Mesothelial cell of epicardium (in vitro differentiated cells): ENCODE results near the gene IQGAP2. TPM values are rescaled to one million over a fixed set of nuclear protein-coding genes. Genes with fewer than 3 reads are reported as not detected.
A peak's percentile ranks its signal among the peaks of the same experiment; 100 is the strongest.

ENCODE experiments used
- DNase-seq, 2 experiments: peaks; one replicate each; pipeline ENCODE4 v3.0.0; 2021; ENCODE audit warnings: low spot score in 2 of 2; ENCODE audit not compliant: unreplicated experiment in 2 of 2
- H3K27ac Mint-ChIP-seq: 2 replicates; pipeline ENCODE4 v1.8.0; 2021; ENCODE audit warnings: mixed read lengths
- H3K27me3 Mint-ChIP-seq: 2 replicates; pipeline ENCODE4 v1.8.0; 2021; ENCODE audit warnings: low read depth, mixed read lengths
- H3K36me3 Mint-ChIP-seq: 2 replicates; pipeline ENCODE4 v1.8.0; 2021; ENCODE audit warnings: mixed read lengths
- H3K4me1 Mint-ChIP-seq: 2 replicates; pipeline ENCODE4 v1.8.0; 2021; ENCODE audit warnings: mixed read lengths
- H3K4me3 Mint-ChIP-seq: 2 replicates; pipeline ENCODE4 v1.8.0; 2021; ENCODE audit warnings: mild to moderate bottlenecking, moderate library complexity, mixed read lengths
- H3K9me3 Mint-ChIP-seq: 2 replicates; pipeline ENCODE4 v1.8.0; 2021; ENCODE audit warnings: mixed read lengths
- CTCF ChIP-seq: fragments of 200-600 bp; sonication (generic); IDR thresholded peaks from one replicate; pipeline ENCODE4 v1.5.0; 2021; ENCODE audit warnings: antibody characterized with exemption; ENCODE audit not compliant: unreplicated experiment
- total RNA-seq: library from RNA; stranded (reverse); gene quantifications from 3 replicates; pipeline ENCODE4 v1.2.1, GENCODE V29; 2021

The IQGAP2 gene
- total RNA-seq, 1 donor from 2014 or later: 13.9 TPM

- Mint-ChIP-seq H3K4me3 (no peak overlapping the region), H3K27ac (no peak overlapping the region), H3K4me1 (no peaks in the 10 kb centered on the region), H3K9me3 (no peaks in the 10 kb centered on the region), H3K36me3 (peaks cover 4% of the 10 kb centered on the region), H3K27me3 (no peaks in the 10 kb centered on the region)
- DNase-seq: no peak
- TF ChIP-seq CTCF: no peak
Observed at GRCh38 chr5:76704131-76704663, 301.1 kb downstream of the IQGAP2 start.

DNA sequence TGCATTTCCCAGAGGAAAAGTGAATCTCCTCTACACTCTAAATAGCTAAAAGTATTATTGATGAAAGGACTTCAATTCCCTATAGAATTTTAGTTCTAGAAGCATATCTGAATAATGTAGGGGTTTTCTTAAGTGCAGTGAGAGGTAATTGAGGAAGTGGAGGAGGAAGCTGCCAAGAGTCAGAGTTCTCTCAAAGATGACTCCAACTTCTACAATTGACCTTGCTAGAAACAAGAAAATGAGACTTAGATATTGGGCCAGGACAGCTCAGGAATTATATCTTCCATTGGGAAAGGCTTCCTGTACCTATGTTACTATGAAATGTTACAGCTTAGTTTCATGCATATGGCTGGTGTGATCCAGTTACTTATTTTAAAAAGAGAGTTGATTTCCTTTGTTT is 302.5 kb downstream of the IQGAP2 start:
- Mint-ChIP-seq H3K27ac (no peak overlapping the region), H3K9me3 (no peaks in the 10 kb centered on the region), H3K27me3 (no peaks in the 10 kb centered on the region), H3K36me3 (peaks cover 4% of the 10 kb centered on the region), H3K4me3 (no peak overlapping the region), H3K4me1 (no peaks in the 10 kb centered on the region)
- DNase-seq: no peak
- TF ChIP-seq CTCF: no peak

DNA sequence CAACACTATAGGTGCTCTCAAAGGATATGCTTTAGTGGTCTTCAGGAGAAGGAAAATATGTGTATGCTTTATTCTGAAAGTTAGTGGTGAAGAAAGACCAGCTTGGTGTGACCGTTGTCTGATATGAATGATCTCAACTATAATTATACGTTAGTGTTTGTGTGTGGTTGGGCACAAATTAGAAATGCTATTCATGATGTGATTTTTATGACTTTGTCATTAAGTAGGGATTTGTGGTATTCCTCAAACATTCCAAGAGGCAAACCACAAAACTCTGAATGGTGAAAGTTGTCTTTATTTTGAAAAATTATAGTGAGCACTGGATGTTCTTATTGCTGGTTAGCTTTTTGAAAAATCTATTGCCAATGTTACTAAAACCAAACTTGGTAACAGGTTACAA is 306.7 kb downstream of the IQGAP2 start:
- H3K27ac Mint-ChIP-seq: no peak overlapping the region

GRCh38 chr5:76710991-76711390 is 307.9 kb downstream of the IQGAP2 start:
- no peak for TF ChIP-seq CTCF
- no peak overlapping the region for H3K4me3 Mint-ChIP-seq
- H3K9me3 Mint-ChIP-seq: no peaks in the 10 kb centered on the region
- no peak overlapping the region for H3K27ac Mint-ChIP-seq
- H3K27me3 Mint-ChIP-seq: peaks cover 25% of the 10 kb centered on the region
- H3K36me3 Mint-ChIP-seq: no peaks in the 10 kb centered on the region
- H3K4me1 Mint-ChIP-seq: peaks cover 3% of the 10 kb centered on the region
- no peak for DNase-seq

More for the DNA sequence above, 306.7 kb downstream of the IQGAP2 start:
- no peak for DNase-seq
- H3K36me3 Mint-ChIP-seq: no peaks in the 10 kb centered on the region
- TF ChIP-seq CTCF: no peak
- no peaks in the 10 kb centered on the region for H3K4me1 Mint-ChIP-seq
- peaks cover 16% of the 10 kb centered on the region for H3K27me3 Mint-ChIP-seq
- H3K4me3 Mint-ChIP-seq: no peak overlapping the region
- H3K9me3 Mint-ChIP-seq: no peaks in the 10 kb centered on the region

DNA sequence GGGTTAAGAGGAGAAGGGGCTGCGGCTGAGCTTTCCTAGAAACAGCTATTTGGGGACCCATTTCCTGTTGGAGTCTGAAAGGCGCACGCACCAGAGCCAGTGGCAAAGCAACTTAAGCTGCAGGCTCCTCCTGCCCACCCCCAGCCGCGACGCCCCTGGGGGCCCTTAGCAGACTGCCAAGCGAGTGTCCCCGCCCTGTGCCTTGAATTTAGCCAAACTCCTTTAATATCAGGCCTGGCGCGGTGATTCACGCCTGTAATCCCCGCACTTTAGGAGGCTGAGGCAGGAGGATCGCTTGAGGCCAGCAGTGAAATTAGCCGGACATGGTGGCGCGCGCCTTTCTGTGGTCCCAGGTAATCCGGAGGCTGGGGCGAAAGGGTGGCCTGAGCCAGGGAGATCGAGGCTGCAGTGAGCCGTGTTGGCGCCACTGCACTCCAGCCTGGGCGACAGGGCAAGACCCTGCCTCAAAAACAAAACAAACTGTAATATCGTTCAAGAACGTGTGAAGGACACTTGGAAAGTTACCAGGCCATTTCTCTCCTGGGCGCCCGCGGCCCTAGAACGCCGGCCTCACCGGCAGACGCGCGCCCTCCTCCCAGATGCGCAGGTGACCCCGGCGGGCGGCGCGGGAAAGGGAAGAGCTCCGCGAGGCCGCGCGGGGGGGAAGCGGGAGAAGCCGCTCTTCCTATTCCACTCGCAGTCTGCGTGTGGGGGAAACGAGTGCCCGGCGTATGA is 311.8 kb downstream of the IQGAP2 start:
- peaks cover 18% of the 10 kb centered on the region for H3K4me1 Mint-ChIP-seq
- H3K9me3 Mint-ChIP-seq: no peaks in the 10 kb centered on the region
- no peak for TF ChIP-seq CTCF
- H3K27me3 Mint-ChIP-seq: peaks cover 25% of the 10 kb centered on the region
- H3K36me3 Mint-ChIP-seq: no peaks in the 10 kb centered on the region
- H3K27ac Mint-ChIP-seq: no peak overlapping the region
- DNase-seq: peak in 1 of 2 experiments; percentile 44
- H3K4me3 Mint-ChIP-seq: peak overlapping the region; percentile 85

DNA sequence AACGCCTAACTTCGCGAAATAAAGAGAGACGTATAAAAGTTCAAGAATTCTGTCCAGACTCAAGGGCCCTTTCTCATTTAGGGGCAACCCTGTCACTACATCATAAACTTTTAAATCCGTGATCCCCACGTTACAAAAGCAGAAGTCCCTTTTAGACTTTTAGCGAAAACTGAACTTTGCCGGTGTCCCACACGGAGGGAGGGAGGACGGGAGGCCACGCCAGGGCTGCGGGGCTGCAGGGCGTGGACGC is 312.3 kb downstream of the IQGAP2 start:
- H3K27ac Mint-ChIP-seq: no peak overlapping the region
- no peak for TF ChIP-seq CTCF

More for the DNA sequence above, 312.3 kb downstream of the IQGAP2 start:
- Mint-ChIP-seq H3K9me3 (no peaks in the 10 kb centered on the region), H3K36me3 (no peaks in the 10 kb centered on the region), H3K4me1 (peaks cover 18% of the 10 kb centered on the region), H3K27me3 (peaks cover 25% of the 10 kb centered on the region), H3K4me3 (peak overlapping the region; percentile 85)
- no peak for DNase-seq
